ENCODE results near the gene AGPAT2.

GRCh38 chr9:136666372-136667213, 20.7 kb downstream of the AGPAT2 start:
- TF ChIP-seq IKZF3 (tag by site-specific recombination; IDR thresholded peaks at IDR 0.05) (no peak), ZBTB17 (tag by site-specific recombination; IDR thresholded peaks at IDR 0.05) (no peak), ZBTB1 (tag by site-specific recombination; IDR thresholded peaks at IDR 0.05) (no peak)
- TF ChIP-seq, protein P1, sequence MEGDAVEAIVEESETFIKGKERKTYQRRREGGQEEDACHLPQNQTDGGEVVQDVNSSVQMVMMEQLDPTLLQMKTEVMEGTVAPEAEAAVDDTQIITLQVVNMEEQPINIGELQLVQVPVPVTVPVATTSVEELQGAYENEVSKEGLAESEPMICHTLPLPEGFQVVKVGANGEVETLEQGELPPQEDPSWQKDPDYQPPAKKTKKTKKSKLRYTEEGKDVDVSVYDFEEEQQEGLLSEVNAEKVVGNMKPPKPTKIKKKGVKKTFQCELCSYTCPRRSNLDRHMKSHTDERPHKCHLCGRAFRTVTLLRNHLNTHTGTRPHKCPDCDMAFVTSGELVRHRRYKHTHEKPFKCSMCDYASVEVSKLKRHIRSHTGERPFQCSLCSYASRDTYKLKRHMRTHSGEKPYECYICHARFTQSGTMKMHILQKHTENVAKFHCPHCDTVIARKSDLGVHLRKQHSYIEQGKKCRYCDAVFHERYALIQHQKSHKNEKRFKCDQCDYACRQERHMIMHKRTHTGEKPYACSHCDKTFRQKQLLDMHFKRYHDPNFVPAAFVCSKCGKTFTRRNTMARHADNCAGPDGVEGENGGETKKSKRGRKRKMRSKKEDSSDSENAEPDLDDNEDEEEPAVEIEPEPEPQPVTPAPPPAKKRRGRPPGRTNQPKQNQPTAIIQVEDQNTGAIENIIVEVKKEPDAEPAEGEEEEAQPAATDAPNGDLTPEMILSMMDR (tag by site-specific recombination; IDR thresholded peaks at IDR 0.05) = no peak
